Karpas-422 (cell line): ENCODE measurements around the gene PPAT. TPM values are rescaled to one million over a fixed set of nuclear protein-coding genes. Genes with fewer than 3 reads are reported as not detected.

Source experiments
- total RNA-seq: library from RNA; depleted of rRNA; stranded (reverse); fragments of >200 nt; shearing (Covaris generic); gene quantifications from 2 replicates; pipeline ENCODE4 v1.2.3, GENCODE V29; 2014; ENCODE audit warnings: low replicate concordance; rRNA removed

The PPAT gene
- total RNA-seq, 1 experiment from 2014 or later: 44.9 TPM

Other genes with a start within 250 kb of the PPAT start
- gene AASDH, start 48.1 kb downstream of the PPAT start, total RNA-seq: 13.3 and 42.2 TPM in 2 replicates
- gene PAICS, start 645 bp upstream of the PPAT start, total RNA-seq: 81.8 and 155 TPM in 2 replicates
- gene SRP72, start 32.0 kb upstream of the PPAT start, total RNA-seq: 78.1 and 82.4 TPM in 2 replicates
- gene ARL9, start 70.2 kb upstream of the PPAT start, total RNA-seq: not detected in 2 replicates
- gene HOPX, start 245.7 kb upstream of the PPAT start, total RNA-seq: not detected in 2 replicates